ENCODE measurements around the gene KIF1A. TPM values are rescaled to one million over a fixed set of nuclear protein-coding genes. Genes with fewer than 3 reads are reported as not detected.
"Not testable (repeated sequence)": the region's sequence is repeated elsewhere in the genome, so short reads cannot be mapped to it uniquely, and the experiment has no call there.

Gene KIF1A
- polyA plus RNA-seq, 1 donor (not counting 4 experiments of a cell fraction or from before 2014, with no cell fraction given), result not detected

DNA sequence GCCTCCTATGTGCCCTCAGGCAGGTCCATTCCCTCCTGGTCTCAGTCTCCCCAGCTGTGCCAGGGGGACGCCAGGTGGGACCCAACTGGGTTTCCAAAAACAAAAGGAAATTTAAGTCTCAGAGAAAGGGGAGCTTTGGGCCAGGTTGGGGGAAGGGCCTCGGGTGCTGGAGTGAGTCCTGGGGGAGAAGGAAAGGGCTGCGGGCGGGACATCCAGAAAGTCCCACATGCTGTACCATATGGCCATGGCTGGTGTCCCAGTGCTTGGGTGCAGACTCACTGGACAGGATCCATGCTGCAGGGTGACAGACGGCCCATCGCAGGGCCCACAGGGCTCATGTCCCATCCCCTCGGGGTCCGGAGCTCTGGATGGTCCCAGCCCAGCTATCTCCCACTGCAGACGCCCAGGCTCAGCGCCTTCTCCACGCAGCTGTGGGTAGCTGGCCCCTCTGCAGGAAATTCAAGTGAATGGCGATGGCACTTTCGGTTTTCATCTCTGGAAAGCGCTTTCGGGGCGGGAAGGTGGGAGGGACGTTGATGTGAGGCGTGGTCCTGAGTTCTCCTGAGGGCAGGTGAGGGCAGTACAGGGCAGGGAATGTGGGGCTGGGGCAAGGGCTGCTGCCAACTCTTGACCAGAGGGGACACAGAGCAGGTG lies 129.5 kb downstream of the KIF1A start:
- H3K79me2 ChIP-seq (ENCODE audit: control insufficient read depth, insufficient read depth, low read length); FAIRE-seq; H4K20me1 ChIP-seq (ENCODE audit: control insufficient read depth, extremely low read depth, insufficient read depth, low read length); H3K9me3 ChIP-seq (ENCODE audit: control insufficient read depth, low read depth, low read length); H3K27ac ChIP-seq (ENCODE audit: control insufficient read depth, insufficient read depth, low read length); H3K9ac ChIP-seq (ENCODE audit: control insufficient read depth, extremely low read depth, insufficient read depth, low read length); H3K9me1 ChIP-seq (ENCODE audit: control insufficient read depth, extremely low read depth, insufficient read depth, low read length); H3K36me3 ChIP-seq (ENCODE audit: control insufficient read depth in 2 of 2, extremely low read depth in 1 of 2, insufficient read depth in 2 of 2, low read length in 2 of 2); DNase-seq (ENCODE audit: low read depth, low spot score); dilution Hi-C loops (cut with MboI; ENCODE audit: extremely low pct_ligation_motif_present, low sequenced_read_pairs); H3K4me3 ChIP-seq (ENCODE audit: control insufficient read depth in 2 of 3, extremely low read depth in 1 of 3, insufficient read depth in 2 of 3, low read depth in 1 of 3, low read length in 3 of 3); H3K4me1 ChIP-seq (ENCODE audit: control insufficient read depth, extremely low read depth, insufficient read depth, low read length); H3K4me2 ChIP-seq (ENCODE audit: control insufficient read depth, extremely low read depth, insufficient read depth, low read depth, low read length); H2AFZ ChIP-seq (ENCODE audit: control insufficient read depth, low read length): not testable (repeated sequence)
- peaks cover 15% of the 10 kb centered on the region for H3K27me3 ChIP-seq (ENCODE audit: control insufficient read depth, extremely low read depth, insufficient read depth, low read length)

GRCh38 chr2:240689975-240690374 lies 130.0 kb downstream of the KIF1A start:
- no peak for TF ChIP-seq EZH2 (IDR thresholded peaks at IDR 0.05; ENCODE audit: low read length)
- TF ChIP-seq, protein P1, sequence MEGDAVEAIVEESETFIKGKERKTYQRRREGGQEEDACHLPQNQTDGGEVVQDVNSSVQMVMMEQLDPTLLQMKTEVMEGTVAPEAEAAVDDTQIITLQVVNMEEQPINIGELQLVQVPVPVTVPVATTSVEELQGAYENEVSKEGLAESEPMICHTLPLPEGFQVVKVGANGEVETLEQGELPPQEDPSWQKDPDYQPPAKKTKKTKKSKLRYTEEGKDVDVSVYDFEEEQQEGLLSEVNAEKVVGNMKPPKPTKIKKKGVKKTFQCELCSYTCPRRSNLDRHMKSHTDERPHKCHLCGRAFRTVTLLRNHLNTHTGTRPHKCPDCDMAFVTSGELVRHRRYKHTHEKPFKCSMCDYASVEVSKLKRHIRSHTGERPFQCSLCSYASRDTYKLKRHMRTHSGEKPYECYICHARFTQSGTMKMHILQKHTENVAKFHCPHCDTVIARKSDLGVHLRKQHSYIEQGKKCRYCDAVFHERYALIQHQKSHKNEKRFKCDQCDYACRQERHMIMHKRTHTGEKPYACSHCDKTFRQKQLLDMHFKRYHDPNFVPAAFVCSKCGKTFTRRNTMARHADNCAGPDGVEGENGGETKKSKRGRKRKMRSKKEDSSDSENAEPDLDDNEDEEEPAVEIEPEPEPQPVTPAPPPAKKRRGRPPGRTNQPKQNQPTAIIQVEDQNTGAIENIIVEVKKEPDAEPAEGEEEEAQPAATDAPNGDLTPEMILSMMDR (optimal IDR thresholded peaks at IDR 0.05 in 1 of 3, IDR thresholded peaks at IDR 0.05 in 1 of 3, conservative IDR thresholded peaks at IDR 0.05 in 1 of 3; ENCODE audit: extremely low read depth in 1 of 3, insufficient read depth in 2 of 3, low read length in 3 of 3), result no peak
- no peaks in the 10 kb centered on the region for H3K9me1 ChIP-seq (ENCODE audit: control insufficient read depth, extremely low read depth, insufficient read depth, low read length)
- no peaks in the 10 kb centered on the region for H4K20me1 ChIP-seq (ENCODE audit: control insufficient read depth, extremely low read depth, insufficient read depth, low read length)
- H3K9ac ChIP-seq (ENCODE audit: control insufficient read depth, extremely low read depth, insufficient read depth, low read length), result no peak overlapping the region
- H3K36me3 ChIP-seq (ENCODE audit: control insufficient read depth in 2 of 2, extremely low read depth in 1 of 2, insufficient read depth in 2 of 2, low read length in 2 of 2), result no peaks in the 10 kb centered on the region
- no peak overlapping the region for H3K4me3 ChIP-seq (ENCODE audit: control insufficient read depth in 2 of 3, extremely low read depth in 1 of 3, insufficient read depth in 2 of 3, low read depth in 1 of 3, low read length in 3 of 3)
- H3K27ac ChIP-seq (ENCODE audit: control insufficient read depth, insufficient read depth, low read length), result no peak overlapping the region
- DNase-seq (ENCODE audit: low read depth, low spot score) (no peak), FAIRE-seq (no peak)
- no peak overlapping the region for H3K4me2 ChIP-seq (ENCODE audit: control insufficient read depth, extremely low read depth, insufficient read depth, low read depth, low read length)
- H3K27me3 ChIP-seq (ENCODE audit: control insufficient read depth, extremely low read depth, insufficient read depth, low read length), result peaks cover 16% of the 10 kb centered on the region
- H3K4me1 ChIP-seq (ENCODE audit: control insufficient read depth, extremely low read depth, insufficient read depth, low read length), result no peaks in the 10 kb centered on the region
- no peak overlapping the region for H2AFZ ChIP-seq (ENCODE audit: control insufficient read depth, low read length)
- no peaks in the 10 kb centered on the region for H3K79me2 ChIP-seq (ENCODE audit: control insufficient read depth, insufficient read depth, low read length)
- dilution Hi-C loops (cut with MboI; ENCODE audit: extremely low pct_ligation_motif_present, low sequenced_read_pairs), result no loop called here
- no peaks in the 10 kb centered on the region for H3K9me3 ChIP-seq (ENCODE audit: control insufficient read depth, low read depth, low read length)

GRCh38 chr2:240688553-240688919 lies 131.5 kb downstream of the KIF1A start:
- FAIRE-seq (no peak), DNase-seq (ENCODE audit: low read depth, low spot score) (no peak)
- H3K4me2 ChIP-seq (ENCODE audit: control insufficient read depth, extremely low read depth, insufficient read depth, low read depth, low read length), result no peak overlapping the region
- H3K9ac ChIP-seq (ENCODE audit: control insufficient read depth, extremely low read depth, insufficient read depth, low read length), result no peak overlapping the region
- peaks cover 16% of the 10 kb centered on the region for H3K27me3 ChIP-seq (ENCODE audit: control insufficient read depth, extremely low read depth, insufficient read depth, low read length)
- no peaks in the 10 kb centered on the region for H4K20me1 ChIP-seq (ENCODE audit: control insufficient read depth, extremely low read depth, insufficient read depth, low read length)
- dilution Hi-C loops (cut with MboI; ENCODE audit: extremely low pct_ligation_motif_present, low sequenced_read_pairs), result no loop called here
- H3K27ac ChIP-seq (ENCODE audit: control insufficient read depth, insufficient read depth, low read length), result no peak overlapping the region
- H2AFZ ChIP-seq (ENCODE audit: control insufficient read depth, low read length), result no peak overlapping the region
- H3K36me3 ChIP-seq (ENCODE audit: control insufficient read depth in 2 of 2, extremely low read depth in 1 of 2, insufficient read depth in 2 of 2, low read length in 2 of 2), result no peaks in the 10 kb centered on the region
- TF ChIP-seq EZH2 (IDR thresholded peaks at IDR 0.05; ENCODE audit: low read length), result no peak
- TF ChIP-seq, protein P1 (optimal IDR thresholded peaks at IDR 0.05 in 1 of 3, IDR thresholded peaks at IDR 0.05 in 1 of 3, conservative IDR thresholded peaks at IDR 0.05 in 1 of 3; ENCODE audit: extremely low read depth in 1 of 3, insufficient read depth in 2 of 3, low read length in 3 of 3), result no peak
- no peaks in the 10 kb centered on the region for H3K9me1 ChIP-seq (ENCODE audit: control insufficient read depth, extremely low read depth, insufficient read depth, low read length)
- H3K9me3 ChIP-seq (ENCODE audit: control insufficient read depth, low read depth, low read length), result no peaks in the 10 kb centered on the region
- no peaks in the 10 kb centered on the region for H3K4me1 ChIP-seq (ENCODE audit: control insufficient read depth, extremely low read depth, insufficient read depth, low read length)
- no peak overlapping the region for H3K4me3 ChIP-seq (ENCODE audit: control insufficient read depth in 2 of 3, extremely low read depth in 1 of 3, insufficient read depth in 2 of 3, low read depth in 1 of 3, low read length in 3 of 3)
- H3K79me2 ChIP-seq (ENCODE audit: control insufficient read depth, insufficient read depth, low read length), result no peaks in the 10 kb centered on the region
